ENCODE data around the gene SHISAL1. TPM values are rescaled to one million over a fixed set of nuclear protein-coding genes. Genes with fewer than 3 reads are reported as not detected.

SHISAL1 gene
- total RNA-seq, 4 donors from 2014 or later, result 0.17 to 0.89 (median 0.22) TPM

- WGBS, result 83% methylated on average over 1 of the region's 6 CpGs
- TF ChIP-seq POLR2A (IDR thresholded peaks at IDR 0.05), result no peak
- no peak for TF ChIP-seq CTCF (IDR thresholded peaks at IDR 0.05)
- no peak for TF ChIP-seq POLR2AphosphoS5 (IDR thresholded peaks at IDR 0.05)
- TF ChIP-seq EP300 (IDR thresholded peaks at IDR 0.05), result no peak
- Histone ChIP-seq H3K27ac (no peak overlapping the region), H3K4me1 (no peaks in the 10 kb centered on the region), H3K9me3 (peaks cover 5% of the 10 kb centered on the region), H3K36me3 (no peaks in the 10 kb centered on the region), H3K27me3 (peaks cover 32% of the 10 kb centered on the region), H3K4me3 (no peak overlapping the region)
- DNase-seq (ENCODE audit: low spot score in 2 of 2), result no peak
Measured at GRCh38 chr22:44218071-44218470, 94.7 kb downstream of the SHISAL1 start.

- peaks cover 5% of the 10 kb centered on the region for H3K9me3 ChIP-seq
- H3K27ac ChIP-seq, result no peak overlapping the region
- WGBS, result 88% methylated on average over 7 of the region's 7 CpGs
- TF ChIP-seq EP300 (IDR thresholded peaks at IDR 0.05) (no peak), CTCF (IDR thresholded peaks at IDR 0.05) (no peak), POLR2AphosphoS5 (IDR thresholded peaks at IDR 0.05) (no peak), POLR2A (IDR thresholded peaks at IDR 0.05) (no peak)
- no peak for DNase-seq (ENCODE audit: low spot score in 2 of 2)
- H3K36me3 ChIP-seq, result no peaks in the 10 kb centered on the region
- no peak overlapping the region for H3K4me3 ChIP-seq
- peaks cover 5% of the 10 kb centered on the region for H3K4me1 ChIP-seq
- H3K27me3 ChIP-seq, result peaks cover 31% of the 10 kb centered on the region
Measured at GRCh38 chr22:44217346-44217745, 95.4 kb downstream of the SHISAL1 start.

GRCh38 chr22:44215287-44215686, 97.5 kb downstream of the SHISAL1 start:
- Histone ChIP-seq H3K4me3 (no peak overlapping the region), H3K27me3 (peaks cover 11% of the 10 kb centered on the region), H3K4me1 (peaks cover 5% of the 10 kb centered on the region), H3K27ac (no peak overlapping the region), H3K9me3 (peaks cover 5% of the 10 kb centered on the region), H3K36me3 (no peaks in the 10 kb centered on the region)
- TF ChIP-seq POLR2AphosphoS5 (IDR thresholded peaks at IDR 0.05) (no peak), CTCF (IDR thresholded peaks at IDR 0.05) (no peak), EP300 (IDR thresholded peaks at IDR 0.05) (no peak), POLR2A (IDR thresholded peaks at IDR 0.05) (no peak)
- WGBS, result 94% methylated on average over 4 of the region's 4 CpGs
- DNase-seq (ENCODE audit: low spot score in 2 of 2), result no peak

- DNase-seq (ENCODE audit: low spot score in 2 of 2), result no peak
- no peak overlapping the region for H3K27ac ChIP-seq
- 87% methylated on average over 6 of the region's 6 CpGs for WGBS
- no peaks in the 10 kb centered on the region for H3K36me3 ChIP-seq
- no peak overlapping the region for H3K4me3 ChIP-seq
- peaks cover 5% of the 10 kb centered on the region for H3K9me3 ChIP-seq
- H3K27me3 ChIP-seq, result peaks cover 10% of the 10 kb centered on the region
- no peak for TF ChIP-seq POLR2A (IDR thresholded peaks at IDR 0.05)
- TF ChIP-seq EP300 (IDR thresholded peaks at IDR 0.05), result no peak
- TF ChIP-seq POLR2AphosphoS5 (IDR thresholded peaks at IDR 0.05), result no peak
- no peak for TF ChIP-seq CTCF (IDR thresholded peaks at IDR 0.05)
- peaks cover 5% of the 10 kb centered on the region for H3K4me1 ChIP-seq
Measured at GRCh38 chr22:44214764-44215163, 98.0 kb downstream of the SHISAL1 start.

- Histone ChIP-seq H3K27ac (no peak overlapping the region), H3K36me3 (no peaks in the 10 kb centered on the region), H3K4me1 (peaks cover 5% of the 10 kb centered on the region), H3K27me3 (peaks cover 4% of the 10 kb centered on the region), H3K9me3 (peaks cover 5% of the 10 kb centered on the region), H3K4me3 (no peak overlapping the region)
- TF ChIP-seq POLR2A (IDR thresholded peaks at IDR 0.05), result no peak
- no peak for TF ChIP-seq EP300 (IDR thresholded peaks at IDR 0.05)
- TF ChIP-seq CTCF (IDR thresholded peaks at IDR 0.05), result no peak
- no peak for TF ChIP-seq POLR2AphosphoS5 (IDR thresholded peaks at IDR 0.05)
- WGBS, result 94% methylated on average over 3 of the region's 3 CpGs
- no peak for DNase-seq (ENCODE audit: low spot score in 2 of 2)
Measured at GRCh38 chr22:44214187-44214586, 98.6 kb downstream of the SHISAL1 start.
